ENCODE data around the gene ARAP1. TPM values are rescaled to one million over a fixed set of nuclear protein-coding genes. Genes with fewer than 3 reads are reported as not detected.

ARAP1 gene
- total RNA-seq, 2 donors from 2014 or later = 95.2 to 109 TPM

DNA sequence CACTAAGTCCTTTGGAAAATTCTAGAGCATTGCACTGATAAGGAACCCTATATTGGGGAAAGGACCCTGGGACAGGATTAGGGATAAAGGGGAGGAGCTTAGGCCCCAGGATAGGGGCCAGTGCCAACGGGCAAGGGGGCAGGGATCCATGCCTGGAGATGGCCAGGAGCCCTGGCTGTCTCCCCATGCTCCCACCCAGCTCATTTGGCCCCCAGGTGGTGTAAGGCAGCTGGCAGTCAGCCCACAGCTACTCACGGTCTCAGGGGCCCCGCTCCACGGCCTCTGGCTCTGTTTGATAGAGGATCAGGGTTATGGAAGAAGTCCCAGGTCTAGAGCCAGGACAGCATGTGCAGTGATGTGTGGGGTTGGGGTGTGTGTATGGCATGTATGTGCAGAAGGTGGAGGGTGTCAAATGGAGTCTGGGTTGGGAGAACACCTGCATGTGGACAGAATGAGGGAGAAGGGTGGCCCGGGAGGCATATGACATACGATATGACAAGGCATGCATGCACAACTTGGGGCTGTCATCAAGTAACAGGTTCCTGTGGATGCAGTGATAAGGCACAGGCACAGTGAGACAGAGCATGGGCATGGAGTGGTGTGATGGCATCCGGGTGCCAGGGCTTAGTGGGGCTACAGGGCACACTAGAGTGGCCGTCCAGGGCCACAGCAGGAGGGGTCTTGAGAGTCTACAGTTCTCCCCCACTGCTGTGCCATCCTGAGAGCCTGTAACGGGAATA, 59.5 kb downstream of the ARAP1 start:
- H3K4me3 ChIP-seq = no peak overlapping the region
- H3K27me3 ChIP-seq (replicated peaks; ENCODE audit: insufficient read depth) = no peaks in the 10 kb centered on the region
- no peak for DNase-seq (ENCODE audit: low spot score)
- peaks cover 19 to 54% of the 10 kb centered on the region in 2 donors for H3K36me3 ChIP-seq
- H3K27ac ChIP-seq = no peak overlapping the region
- no peak for TF ChIP-seq POLR2A (IDR thresholded peaks at IDR 0.05)
- no peaks in the 10 kb centered on the region for H3K4me1 ChIP-seq (replicated peaks)
- no peaks in the 10 kb centered on the region for H3K9me3 ChIP-seq
- WGBS = 77% methylated on average over 9 of the region's 9 CpGs
- intact Hi-C loops (cut with DNase I) = no loop called here

DNA sequence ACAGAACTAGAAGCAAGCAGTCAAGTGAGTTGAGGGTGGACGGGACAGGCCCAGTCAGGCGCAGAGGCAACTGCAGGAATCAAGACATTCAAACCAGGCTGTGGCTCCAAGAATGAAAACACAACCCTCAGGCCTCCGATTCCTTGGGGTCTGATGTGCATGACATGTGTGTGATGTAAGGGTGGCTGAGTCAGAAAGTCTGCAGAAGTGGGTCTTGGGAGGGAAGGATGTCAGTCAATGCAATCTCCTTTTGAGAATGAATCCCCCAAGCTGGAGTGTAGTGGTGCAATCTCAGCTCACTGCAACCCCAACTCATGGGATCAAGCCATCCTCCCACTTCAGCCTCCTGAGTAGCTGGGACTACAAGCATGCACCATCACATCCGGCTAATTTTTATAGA, 62.0 kb downstream of the ARAP1 start:
- peaks cover 10 to 32% of the 10 kb centered on the region in 2 donors for H3K36me3 ChIP-seq
- 73% methylated on average over 4 of the region's 4 CpGs for WGBS
- DNase-seq (ENCODE audit: low spot score) = no peak
- no peak overlapping the region for H3K4me3 ChIP-seq
- no peaks in the 10 kb centered on the region for H3K4me1 ChIP-seq (replicated peaks)
- intact Hi-C loops (cut with DNase I) = no loop called here
- TF ChIP-seq POLR2AphosphoS5 (IDR thresholded peaks at IDR 0.05) = no peak
- no peak for TF ChIP-seq POLR2A (IDR thresholded peaks at IDR 0.05)
- TF ChIP-seq, protein P1, sequence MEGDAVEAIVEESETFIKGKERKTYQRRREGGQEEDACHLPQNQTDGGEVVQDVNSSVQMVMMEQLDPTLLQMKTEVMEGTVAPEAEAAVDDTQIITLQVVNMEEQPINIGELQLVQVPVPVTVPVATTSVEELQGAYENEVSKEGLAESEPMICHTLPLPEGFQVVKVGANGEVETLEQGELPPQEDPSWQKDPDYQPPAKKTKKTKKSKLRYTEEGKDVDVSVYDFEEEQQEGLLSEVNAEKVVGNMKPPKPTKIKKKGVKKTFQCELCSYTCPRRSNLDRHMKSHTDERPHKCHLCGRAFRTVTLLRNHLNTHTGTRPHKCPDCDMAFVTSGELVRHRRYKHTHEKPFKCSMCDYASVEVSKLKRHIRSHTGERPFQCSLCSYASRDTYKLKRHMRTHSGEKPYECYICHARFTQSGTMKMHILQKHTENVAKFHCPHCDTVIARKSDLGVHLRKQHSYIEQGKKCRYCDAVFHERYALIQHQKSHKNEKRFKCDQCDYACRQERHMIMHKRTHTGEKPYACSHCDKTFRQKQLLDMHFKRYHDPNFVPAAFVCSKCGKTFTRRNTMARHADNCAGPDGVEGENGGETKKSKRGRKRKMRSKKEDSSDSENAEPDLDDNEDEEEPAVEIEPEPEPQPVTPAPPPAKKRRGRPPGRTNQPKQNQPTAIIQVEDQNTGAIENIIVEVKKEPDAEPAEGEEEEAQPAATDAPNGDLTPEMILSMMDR (IDR thresholded peaks at IDR 0.05) = no peak
- no peaks in the 10 kb centered on the region for H3K27me3 ChIP-seq (replicated peaks; ENCODE audit: insufficient read depth)
- no peak overlapping the region for H3K27ac ChIP-seq
- no peaks in the 10 kb centered on the region for H3K9me3 ChIP-seq

DNA sequence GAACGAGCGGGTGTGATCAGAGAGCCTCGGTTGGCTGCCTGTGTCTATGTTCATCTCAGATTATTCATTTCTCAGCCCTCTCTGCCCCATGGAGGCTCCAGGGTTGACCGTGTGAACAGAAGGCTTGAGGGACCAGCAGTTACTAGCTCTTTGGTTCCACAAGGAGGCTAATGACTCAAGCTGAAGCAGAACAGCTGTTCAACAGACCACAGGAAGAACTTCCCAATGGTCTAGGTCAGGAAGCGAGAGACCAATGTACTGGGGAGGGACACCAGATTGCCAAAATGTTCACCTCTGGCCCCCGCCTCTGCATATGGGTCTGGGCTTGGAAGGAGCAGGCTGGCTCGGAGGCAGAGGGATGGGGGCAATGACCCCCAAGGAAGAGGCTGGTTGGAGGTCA, 63.3 kb downstream of the ARAP1 start:
- no peak for DNase-seq (ENCODE audit: low spot score)
- no peak overlapping the region for H3K27ac ChIP-seq
- no peaks in the 10 kb centered on the region for H3K27me3 ChIP-seq (replicated peaks; ENCODE audit: insufficient read depth)
- H3K9me3 ChIP-seq = no peaks in the 10 kb centered on the region
- no peak for TF ChIP-seq POLR2A (IDR thresholded peaks at IDR 0.05)
- no peak for TF ChIP-seq POLR2AphosphoS5 (IDR thresholded peaks at IDR 0.05)
- TF ChIP-seq, protein P1 (IDR thresholded peaks at IDR 0.05) = no peak
- no peak overlapping the region for H3K4me3 ChIP-seq
- H3K4me1 ChIP-seq (replicated peaks) = no peaks in the 10 kb centered on the region
- H3K36me3 ChIP-seq = peaks cover 5 to 24% of the 10 kb centered on the region in 2 donors
- 89% methylated on average over 7 of the region's 7 CpGs for WGBS
- intact Hi-C loops (cut with DNase I) = loop anchor here (10.0 kb wide), 1 partner anchor 214 kb away; no protein-coding TSS in a partner anchor

DNA sequence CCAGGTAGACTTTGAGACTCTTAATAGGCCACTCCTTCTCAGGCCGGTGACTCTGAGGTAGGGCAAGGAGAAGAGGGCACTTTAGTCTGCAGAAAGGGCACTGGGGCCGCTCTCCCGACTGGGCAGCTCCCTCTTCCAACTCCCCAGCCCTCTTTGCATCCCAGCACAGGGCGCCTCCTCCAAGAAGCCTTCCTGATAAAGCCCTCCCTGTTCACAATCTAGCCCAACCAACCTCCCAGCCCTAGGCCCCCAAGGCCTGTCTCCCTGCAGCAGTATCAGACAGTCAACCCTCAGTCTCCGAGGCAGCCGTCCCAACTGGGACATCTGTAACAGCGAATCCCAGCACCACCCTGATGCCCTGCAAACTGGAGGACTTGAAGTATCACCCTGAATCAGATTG, 63.7 kb downstream of the ARAP1 start:
- Histone ChIP-seq H3K9me3 (no peaks in the 10 kb centered on the region), H3K36me3 (peaks cover 5 to 22% of the 10 kb centered on the region in 2 donors), H3K27me3 (replicated peaks; ENCODE audit: insufficient read depth) (no peaks in the 10 kb centered on the region), H3K27ac (no peak overlapping the region), H3K4me3 (no peak overlapping the region), H3K4me1 (replicated peaks) (no peaks in the 10 kb centered on the region)
- no peak for DNase-seq (ENCODE audit: low spot score)
- TF ChIP-seq POLR2AphosphoS5 (IDR thresholded peaks at IDR 0.05) = no peak
- TF ChIP-seq, protein P1 (IDR thresholded peaks at IDR 0.05) = no peak
- 96% methylated on average over 7 of the region's 7 CpGs for WGBS
- intact Hi-C loops (cut with DNase I) = loop anchor here (10.0 kb wide), 1 partner anchor 214 kb away; no protein-coding TSS in a partner anchor

DNA sequence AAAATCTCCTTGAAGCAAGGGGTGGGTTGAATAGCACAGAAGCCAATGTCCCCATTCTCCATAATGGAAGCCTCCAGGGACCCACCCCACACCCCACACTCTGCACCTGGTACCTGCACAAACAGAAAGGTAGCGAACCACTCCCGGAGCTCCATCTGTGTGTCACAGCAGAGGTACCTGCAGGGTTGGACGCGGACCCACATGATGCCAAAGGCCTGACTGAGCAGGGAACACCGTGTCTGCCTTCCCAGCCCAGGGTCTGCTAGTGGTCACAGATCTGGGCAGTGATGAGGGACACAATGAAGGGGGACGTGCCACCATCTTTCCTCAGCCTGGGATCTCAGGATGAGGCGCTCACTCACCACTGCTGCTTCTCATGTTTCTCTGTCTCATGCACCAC, 64.9 kb downstream of the ARAP1 start:
- Histone ChIP-seq H3K27ac (no peak overlapping the region), H3K36me3 (peaks cover 5 to 10% of the 10 kb centered on the region in 2 donors), H3K4me1 (replicated peaks) (no peaks in the 10 kb centered on the region), H3K27me3 (replicated peaks; ENCODE audit: insufficient read depth) (no peaks in the 10 kb centered on the region), H3K9me3 (no peaks in the 10 kb centered on the region), H3K4me3 (no peak overlapping the region)
- whole genome bisulfite sequencing = 87% methylated on average over 7 of the region's 7 CpGs
- DNase-seq (ENCODE audit: low spot score) = no peak
- intact Hi-C loops (cut with DNase I) = loop anchor here (10.0 kb wide), 1 partner anchor 213 kb away; no protein-coding TSS in a partner anchor
- TF ChIP-seq POLR2AphosphoS5 (IDR thresholded peaks at IDR 0.05) (no peak), POLR2A (IDR thresholded peaks at IDR 0.05) (no peak)
- TF ChIP-seq, protein P1 (IDR thresholded peaks at IDR 0.05) = no peak
